ENCODE results near the gene SV2C.

DNA sequence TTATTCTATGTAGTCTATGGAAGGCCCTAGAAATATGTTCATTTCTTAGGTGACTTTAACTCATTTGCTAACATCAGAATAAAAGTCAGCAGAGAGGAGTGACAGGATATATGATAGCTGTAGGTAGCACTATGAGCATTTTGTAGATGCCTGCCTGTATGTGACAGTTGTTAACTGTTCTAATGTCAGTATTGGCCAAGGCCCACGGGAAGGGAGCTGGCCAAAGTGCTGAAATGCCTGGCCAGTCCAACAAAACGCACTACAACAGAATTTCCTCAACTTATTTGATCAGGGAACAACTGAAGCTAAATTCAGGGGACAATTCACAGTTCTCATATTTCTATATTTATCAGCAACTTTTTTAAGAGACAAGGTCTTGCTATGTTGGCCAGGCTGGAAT, 20.8 kb downstream of the SV2C start:
- TF ChIP-seq, protein P1, sequence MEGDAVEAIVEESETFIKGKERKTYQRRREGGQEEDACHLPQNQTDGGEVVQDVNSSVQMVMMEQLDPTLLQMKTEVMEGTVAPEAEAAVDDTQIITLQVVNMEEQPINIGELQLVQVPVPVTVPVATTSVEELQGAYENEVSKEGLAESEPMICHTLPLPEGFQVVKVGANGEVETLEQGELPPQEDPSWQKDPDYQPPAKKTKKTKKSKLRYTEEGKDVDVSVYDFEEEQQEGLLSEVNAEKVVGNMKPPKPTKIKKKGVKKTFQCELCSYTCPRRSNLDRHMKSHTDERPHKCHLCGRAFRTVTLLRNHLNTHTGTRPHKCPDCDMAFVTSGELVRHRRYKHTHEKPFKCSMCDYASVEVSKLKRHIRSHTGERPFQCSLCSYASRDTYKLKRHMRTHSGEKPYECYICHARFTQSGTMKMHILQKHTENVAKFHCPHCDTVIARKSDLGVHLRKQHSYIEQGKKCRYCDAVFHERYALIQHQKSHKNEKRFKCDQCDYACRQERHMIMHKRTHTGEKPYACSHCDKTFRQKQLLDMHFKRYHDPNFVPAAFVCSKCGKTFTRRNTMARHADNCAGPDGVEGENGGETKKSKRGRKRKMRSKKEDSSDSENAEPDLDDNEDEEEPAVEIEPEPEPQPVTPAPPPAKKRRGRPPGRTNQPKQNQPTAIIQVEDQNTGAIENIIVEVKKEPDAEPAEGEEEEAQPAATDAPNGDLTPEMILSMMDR (IDR thresholded peaks at IDR 0.05), result no peak
- TF ChIP-seq POLR2A (IDR thresholded peaks at IDR 0.05), result no peak

Data from heart left ventricle (tissue), 13 donors.